GM19328 (cell line): ENCODE data around the gene VAV3.

Experiments used
- ATAC-seq: cut with Tn5 transposase; IDR thresholded peaks from one replicate; pipeline ENCODE4 v1.9.1; 2021; ENCODE audit warnings: mild to moderate bottlenecking, moderate library complexity; ENCODE audit not compliant: unreplicated experiment

Gene VAV3

DNA sequence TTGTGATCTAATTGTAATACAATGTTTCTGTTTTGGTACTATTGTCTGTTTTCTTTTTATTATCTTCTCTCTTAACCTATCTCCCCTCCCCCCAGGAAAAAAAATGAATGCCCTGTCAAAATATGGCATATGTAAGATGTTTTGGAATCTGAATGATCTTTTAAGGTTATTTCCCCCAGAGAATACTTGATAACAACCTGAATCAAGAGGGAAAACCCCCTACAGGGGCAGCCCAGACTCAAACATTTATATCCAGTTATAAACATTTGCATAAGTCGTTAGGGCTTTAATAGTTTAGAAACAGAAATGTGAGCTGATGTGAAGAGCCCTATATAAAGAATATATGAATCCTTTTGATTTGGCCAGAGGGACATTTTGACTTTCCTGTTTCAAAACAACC lies 169.5 kb downstream of the VAV3 start:
- no peak for ATAC-seq

DNA sequence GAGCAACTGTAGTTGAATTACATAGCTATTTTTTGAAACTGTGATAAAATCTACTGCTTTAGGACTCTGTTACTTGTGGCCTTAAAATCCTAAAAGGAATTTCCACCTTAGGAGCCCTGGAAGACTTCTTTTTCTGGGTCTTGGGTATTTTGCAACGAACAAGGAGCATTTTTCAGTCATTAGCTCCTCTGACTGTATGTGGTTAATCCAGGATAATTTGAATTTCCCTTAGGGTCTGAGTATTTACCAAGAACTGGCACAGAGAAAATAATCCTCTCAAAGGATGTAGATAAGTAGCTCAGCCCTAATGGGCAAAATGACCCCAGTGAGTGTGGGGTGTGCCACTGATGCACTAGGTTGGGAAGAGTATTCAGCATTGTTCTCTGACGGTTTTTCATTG lies 170.4 kb downstream of the VAV3 start:
- no peak for ATAC-seq

DNA sequence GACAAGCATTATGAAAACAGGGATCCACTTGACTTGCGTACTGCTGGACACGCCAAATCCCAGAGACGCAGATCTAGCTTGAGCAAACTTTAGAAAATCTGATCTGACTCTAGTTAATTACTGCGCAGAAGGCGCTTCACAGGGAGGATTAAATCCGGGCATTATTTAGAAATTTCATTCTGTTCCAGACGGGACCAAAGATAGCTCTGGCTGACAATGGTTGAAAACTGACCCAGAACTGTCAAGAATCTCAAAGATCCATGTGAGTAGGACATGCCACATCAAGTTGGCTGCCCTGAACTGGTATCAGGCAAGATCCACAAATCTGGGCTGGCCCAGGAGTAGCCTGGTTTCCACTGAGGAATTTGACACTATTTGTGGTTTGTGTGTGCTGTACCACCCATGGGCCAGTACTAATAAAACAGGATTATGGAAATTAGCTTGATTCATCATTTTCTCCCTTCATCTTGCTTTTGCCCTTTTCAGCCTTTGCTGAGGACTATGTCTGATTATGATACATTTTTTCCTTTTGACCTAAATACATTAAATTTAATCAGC lies 171.0 kb downstream of the VAV3 start:
- ATAC-seq, result no peak

DNA sequence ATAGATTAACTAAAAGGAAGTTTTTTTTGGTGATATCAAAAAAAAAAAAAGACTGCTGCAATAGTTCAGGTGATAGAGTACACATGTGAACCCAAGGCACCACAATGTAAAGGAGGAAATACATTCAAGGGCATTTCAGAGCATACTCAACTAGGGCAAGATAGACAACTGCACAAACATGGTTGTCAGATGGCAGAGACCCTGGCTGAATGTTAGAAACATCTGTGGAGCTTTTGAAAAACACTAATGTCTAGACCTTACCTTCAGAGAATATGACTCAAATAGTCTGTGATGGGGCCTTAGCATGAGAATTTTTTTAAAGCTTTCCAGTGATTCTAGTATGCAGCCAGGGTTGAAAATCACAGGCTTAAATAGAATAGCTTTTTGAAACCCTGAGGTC lies 173.6 kb downstream of the VAV3 start:
- no peak for ATAC-seq

DNA sequence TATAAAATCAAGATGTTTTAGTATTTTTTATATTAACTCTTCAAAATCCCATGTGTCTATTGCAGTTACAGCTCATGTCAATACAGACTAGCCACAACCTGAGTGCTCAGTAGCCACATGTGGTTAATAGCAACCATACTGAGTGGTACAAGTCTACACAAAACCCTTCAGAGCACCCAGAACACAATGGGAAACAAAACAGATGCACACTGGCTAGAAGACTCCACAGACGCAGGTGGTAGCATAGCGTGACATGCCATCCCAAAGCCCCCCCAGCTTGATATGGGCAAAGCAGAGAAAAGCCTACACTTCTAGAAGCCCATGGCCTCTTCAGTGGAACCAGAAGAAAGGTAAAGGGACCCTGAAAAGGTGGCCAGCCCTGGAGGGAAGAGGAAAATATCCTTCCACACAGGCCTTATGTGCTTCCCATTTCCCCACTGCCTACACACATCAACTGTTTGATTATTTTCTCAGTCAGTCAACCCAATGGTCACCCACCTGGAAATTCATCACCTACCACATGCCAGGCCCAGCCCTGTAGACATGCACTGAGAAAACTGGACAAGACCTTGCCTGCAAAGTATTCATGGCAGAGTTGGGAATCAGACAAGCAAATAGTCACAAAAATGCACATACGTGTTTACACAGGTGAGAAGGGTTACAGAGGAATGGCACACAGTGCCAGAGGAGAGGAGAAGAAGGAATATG lies 175.0 kb downstream of the VAV3 start:
- ATAC-seq, result no peak

DNA sequence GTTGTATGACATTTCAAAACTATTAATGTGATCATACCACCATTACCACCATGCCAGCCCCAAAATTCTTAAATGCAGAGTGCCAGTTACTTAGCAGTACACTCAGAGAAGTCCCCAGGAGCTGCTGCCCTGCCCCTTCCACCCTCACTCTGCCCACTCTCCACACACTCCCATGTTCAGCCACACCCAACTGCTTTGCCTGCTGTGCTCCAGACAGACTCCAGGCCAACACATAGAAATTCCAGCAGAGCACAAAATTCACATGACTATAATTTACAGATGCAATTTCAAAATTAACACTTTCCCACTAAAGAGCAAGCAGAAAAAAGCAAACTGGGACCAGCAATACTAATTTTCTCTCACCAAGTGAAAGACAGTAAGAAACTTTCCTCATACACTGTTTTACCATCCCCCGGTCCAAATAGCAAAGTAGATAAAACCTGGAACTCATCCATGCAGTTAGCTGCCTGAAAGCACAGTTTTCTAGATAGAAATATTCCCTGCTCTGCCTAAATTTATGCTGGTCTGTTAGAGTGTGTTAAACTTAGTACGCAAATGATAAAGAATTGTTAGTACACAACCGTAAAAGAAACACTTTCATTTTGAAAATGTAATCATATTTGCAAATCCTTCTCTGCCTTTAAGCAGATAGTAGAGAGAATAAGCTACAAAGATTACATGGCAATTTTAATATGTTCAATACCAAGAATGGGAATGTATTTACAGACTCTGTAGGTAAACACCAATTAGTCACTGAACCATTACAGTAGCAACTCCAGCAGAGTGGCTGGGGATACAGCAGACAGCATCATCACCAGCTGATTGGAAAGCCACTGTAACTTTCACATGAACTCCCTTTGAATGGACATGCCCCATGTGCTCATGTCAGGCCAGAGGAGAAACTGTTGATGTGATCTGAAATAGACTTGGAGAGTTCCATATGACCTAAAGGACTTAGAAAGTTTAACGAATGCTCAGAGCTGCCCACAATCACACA lies 176.5 kb downstream of the VAV3 start:
- no peak for ATAC-seq

DNA sequence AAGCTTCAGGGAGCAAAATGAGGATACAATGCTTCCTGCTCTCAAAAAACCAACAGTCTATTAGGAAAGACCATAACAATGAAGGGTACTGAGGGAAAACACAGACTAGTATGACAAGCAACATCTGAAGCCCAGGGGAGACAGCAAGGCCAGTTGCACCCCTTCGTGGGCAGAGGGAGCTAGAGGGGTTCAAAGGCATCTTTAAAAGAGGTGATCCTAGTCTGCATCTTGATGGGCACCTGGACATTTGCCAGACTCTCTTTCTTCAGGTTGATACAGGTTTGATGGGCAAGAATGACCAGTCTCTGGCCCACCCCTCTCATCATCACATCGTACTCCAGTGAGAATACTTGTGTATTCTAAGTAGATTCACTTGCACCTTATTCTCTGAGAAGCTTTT lies 177.7 kb downstream of the VAV3 start:
- ATAC-seq, result no peak

DNA sequence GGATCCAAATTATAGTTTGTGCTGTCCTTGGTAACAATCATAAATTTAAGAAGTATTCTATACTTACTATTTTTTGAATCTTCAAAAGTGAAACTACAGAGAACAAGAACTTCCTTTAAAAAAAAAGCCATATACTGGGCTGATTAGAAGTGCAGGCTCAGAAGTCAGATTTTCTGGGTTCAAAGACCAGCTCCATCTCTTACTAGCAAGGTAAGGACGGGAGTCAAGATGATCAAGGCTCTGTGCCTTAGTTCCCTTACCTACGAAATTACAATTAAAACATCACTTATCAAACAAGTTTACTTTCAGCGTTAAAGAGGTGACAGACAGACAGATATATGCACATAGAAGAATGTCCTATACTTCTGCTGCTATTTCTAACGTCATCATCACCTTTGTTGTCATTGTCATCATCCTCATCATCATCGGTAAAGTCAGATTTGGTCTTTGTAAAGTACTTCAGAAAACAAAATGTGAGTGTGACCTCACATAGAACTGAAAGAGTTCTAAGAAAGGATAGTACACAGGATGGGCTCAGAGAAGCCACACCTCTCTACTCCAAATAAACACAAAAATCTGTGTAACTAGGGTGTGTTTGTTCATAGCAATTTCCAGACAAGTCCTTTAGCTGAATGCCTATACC lies 178.7 kb downstream of the VAV3 start:
- no peak for ATAC-seq

DNA sequence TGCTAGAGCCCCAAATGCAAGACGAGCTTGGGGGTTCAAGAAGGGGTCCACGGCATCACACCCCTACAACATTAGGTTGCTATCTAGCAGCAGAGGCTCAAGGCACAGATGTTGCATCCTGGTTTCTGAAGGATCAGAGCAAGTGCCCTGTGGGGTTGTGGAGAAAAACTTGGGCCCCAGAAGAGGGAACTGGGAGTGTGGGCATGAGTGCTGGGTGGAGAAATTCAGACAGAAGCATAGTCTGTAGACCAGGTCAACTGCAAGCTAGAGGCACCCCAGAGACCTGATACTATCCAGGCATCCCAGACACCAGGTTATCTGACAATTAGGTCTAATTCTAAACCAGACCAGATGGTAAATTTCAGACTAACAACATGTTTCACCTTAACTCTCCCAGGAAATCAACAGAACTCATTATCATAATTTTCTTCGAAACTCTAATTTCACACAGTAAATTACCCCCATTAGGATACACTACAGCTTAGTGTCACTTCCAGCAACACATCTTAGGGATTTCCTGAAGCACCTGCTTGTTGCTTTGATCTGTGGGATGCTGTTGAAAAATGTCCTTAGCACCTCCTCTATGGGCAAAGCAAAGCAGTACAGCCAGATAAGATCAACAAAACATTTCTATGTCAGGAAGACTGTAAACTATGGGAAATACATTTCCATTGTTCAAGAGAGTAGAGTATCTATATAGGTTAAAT lies 179.3 kb downstream of the VAV3 start:
- ATAC-seq, result no peak

DNA sequence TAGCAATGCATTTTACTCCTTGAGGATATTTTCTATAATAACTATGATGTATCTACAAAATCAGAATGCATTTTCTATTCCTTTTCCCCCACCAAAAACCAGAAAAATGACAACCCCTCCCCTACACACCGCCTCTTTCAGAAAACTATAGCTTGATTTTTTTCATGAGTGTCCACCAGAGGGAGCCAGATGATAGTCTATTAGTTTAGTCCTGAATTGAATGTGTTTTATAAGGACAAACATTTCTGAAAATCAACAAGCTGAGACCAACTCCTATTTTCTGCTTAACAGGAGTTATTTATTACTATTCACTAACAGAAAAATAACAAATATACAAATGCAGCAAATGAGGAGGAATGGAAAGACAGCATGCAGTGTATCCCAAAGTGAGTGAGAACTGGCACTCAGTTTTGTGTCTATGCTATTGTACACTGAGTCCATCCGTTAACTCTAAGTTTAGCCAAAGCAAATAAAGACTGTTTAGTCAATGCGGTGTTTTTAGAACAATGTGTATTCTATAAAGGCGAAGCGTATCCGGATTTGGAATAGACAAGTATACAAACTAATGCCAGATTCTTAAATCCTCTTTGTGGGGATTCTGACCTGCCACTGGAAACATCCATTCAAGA lies 182.6 kb downstream of the VAV3 start:
- ATAC-seq, result no peak

DNA sequence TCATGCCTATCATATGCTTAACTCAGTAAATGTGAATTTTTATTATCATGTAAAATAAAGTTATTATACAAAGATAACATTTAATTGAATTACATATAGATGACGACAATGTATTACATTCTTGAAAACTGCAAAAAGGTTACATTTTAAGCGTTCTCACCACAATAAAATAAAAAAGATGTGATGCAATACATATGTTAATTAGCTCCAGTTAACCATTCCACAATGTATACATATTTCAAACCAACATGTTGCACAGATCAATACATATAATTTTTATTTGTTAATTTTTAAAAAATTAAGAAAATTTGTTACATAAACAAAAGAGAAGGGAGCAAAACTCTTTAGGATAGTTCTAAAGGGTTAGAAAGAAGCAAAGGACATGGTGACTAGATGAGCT lies 183.7 kb downstream of the VAV3 start:
- ATAC-seq, result no peak

DNA sequence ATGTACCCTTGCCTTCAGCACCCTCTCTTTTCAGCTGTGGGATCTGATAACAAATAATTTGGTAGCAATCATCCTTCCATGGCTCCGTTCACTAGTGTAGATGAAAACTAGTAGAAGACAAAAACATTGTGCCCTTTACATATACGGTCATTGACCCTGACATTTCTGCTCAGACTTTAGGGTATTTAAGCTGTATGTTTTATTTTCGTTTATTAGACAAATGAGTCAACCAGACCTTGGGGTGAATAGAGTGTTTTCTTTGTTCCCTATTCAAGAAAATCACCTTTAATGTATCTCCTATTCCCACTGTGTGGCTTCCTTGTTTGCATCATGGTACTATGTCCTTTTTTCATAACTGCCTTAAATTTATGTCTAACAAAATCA lies 187.3 kb downstream of the VAV3 start:
- no peak for ATAC-seq

DNA sequence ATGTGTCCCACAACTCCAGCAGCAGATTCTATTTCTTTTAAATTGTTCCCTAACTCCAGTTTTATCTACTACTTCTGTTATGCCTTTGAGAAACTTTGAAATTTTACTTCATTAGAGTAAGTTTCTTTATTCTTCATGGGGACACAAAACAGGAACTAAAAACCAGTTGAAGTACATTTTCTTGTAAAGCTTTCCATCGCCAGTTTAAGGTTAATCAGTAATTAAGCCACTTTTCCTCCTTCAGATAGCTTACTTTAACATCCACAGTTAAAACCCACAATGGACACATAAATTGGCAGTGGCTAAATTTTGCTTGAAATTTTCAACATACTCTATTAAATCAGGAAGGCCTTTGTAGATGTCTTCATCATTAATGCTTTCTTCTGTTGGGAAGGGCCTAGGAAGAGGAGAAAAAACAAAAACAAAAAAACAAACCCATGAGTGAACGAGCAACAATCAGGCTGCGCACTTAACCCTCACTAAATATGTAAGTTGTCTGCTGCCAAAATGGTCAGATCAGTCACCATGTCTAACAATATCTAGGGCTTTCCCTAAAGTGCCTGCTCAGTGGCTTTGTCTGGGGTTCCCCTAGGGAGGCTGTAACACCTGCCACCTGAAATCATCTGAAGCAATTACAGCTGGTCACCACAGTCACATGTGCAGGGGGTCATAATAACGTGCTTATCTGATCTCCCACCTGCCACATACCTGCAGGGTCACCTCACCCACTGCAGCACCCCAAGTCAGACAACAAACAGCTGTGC lies 187.9 kb downstream of the VAV3 start:
- peak; percentile 91 for ATAC-seq

DNA sequence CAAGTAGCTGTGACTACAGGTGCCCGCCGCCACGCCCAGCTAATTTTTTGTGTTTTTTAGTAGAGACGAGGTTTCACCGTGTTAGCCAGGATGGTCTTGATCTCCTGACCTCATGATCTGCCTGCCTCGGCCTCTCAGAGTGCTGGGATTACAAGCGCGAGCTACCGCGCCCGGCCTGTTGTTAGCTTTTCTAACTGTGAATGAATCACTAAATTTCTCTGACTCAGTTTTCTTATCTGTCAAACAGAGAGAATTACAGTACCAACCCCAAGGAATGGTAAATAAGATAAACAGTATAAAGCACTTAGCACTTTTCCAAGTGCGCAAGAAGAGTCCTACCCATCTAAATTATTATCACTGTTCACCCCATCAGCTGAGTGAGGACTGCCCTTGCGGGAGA lies 193.6 kb downstream of the VAV3 start:
- no peak for ATAC-seq

DNA sequence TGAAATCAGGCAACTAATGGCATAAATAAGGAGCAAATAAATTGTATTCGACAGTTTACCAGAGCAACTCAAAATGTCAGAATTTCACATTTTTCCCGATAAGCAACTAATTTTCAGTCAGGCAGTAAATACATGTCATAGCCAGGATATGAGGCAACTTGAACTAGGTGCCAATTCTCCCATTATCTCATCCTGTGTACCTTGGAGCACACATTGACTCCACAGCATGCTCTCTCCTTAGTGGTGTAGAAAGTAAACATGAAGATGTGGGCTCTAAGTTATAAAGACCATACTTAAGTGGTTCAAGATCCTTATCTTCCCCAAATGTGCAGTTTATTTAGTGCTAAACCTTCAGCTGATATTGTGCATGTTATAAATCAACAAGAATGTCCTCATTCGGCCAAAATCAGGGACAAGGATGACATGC lies 197.8 kb downstream of the VAV3 start:
- no peak for ATAC-seq

DNA sequence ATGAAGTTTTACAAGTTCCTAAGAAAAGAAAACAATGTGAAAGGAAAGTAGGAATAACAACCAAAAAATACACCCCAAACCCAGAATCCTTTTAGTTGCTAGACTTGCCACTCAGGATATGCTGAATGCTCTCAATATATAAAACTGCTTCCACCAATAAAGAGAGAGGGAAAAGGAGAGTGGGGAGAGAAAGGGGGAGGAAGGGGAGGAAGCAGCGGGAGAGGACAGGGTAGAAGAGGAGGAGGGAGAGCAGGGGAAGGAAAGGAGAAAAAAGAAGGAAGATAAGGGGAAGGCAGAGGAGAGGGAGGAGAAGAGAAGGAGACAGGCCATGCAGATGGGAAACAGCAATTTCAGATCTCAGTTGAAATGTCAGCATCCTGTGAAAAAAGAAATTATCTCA lies 198.4 kb downstream of the VAV3 start:
- ATAC-seq, result no peak

DNA sequence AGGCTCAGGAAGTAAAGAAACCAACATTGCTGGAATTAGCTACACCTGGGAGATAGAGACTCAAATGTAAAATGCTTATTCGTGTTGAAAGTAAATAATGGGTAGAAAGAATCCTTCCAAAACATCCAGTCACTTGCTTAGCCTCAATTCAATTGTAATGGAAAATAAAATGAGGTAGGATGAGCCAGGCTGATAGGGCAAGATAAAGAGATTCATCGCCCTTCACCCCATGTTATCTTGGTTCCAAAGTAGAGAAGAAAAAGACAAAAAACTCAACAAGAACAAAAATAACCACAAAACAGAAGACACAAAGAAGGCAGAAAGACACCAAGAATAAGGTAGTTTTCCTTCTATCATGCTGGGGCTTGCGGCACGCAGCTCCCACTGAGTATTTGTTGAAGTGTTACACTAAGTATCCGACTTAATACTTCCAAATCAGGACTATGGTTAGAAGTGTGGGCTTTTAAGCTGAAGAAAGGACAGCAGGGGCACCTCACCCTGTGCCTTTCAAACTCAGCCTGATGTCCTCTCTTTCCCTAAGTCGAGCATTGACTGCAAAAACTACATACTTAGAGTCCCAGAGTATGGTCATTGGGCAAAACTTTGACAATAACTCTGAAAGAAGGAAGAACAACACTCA lies 202.1 kb downstream of the VAV3 start:
- no peak for ATAC-seq

DNA sequence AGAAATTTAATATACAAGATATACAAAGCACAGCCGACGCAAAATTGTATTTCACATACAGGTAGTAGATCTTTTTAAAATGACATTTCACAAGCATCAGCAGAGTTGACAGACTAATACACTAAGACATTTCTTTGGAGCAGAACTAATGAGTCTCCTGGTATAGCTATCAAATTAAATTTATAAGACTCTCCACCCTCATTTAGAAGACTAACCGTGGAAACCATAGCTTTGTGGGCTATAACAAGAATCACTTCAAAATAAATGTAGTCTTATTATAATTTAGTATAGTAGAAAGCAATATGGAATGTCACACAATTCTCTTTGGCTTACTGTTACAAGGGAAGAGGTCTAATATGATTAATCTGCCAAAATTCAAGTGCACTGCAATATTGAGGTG lies 204.9 kb downstream of the VAV3 start:
- ATAC-seq, result no peak

DNA sequence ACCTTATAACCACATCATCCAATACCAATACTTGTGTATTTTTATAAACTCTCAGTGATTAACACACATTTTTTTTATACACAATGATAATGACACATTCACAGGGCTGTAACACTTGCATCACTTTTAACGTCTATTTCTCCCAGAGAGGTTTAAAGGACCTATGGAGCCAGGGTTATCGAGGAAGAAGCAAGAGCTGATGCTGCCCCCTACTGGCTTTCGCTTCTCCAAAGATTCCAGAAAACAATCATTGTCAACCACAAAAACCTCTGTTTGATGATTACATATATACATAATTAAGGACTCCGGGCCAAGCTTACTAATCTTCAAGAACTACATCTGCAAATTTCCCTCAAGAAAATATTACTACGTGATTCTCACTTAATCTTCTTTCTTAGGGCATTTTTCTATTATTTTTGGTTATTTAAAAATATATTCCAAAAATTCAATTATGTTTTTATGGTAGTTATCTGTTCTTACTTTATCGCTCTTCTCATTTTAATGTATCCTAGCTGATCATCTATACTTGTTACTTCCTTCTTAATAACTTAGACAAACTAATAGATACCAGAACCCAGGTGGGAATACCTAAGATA lies 214.5 kb downstream of the VAV3 start:
- no peak for ATAC-seq
